IPS DF 4.7 (cell line): ENCODE measurements around the gene KSR2.
A peak's percentile ranks its signal among the peaks of the same experiment; 100 is the strongest.

Source experiments
- DNase-seq: peaks from one replicate; pipeline ENCODE4 v3.0.0-alpha.2; 2013; ENCODE audit warnings: low spot score; ENCODE audit errors: extremely low read depth

KSR2 gene

GRCh38 chr12:117412465-117413188, 556.2 kb downstream of the KSR2 start:
- no peak for DNase-seq

DNA sequence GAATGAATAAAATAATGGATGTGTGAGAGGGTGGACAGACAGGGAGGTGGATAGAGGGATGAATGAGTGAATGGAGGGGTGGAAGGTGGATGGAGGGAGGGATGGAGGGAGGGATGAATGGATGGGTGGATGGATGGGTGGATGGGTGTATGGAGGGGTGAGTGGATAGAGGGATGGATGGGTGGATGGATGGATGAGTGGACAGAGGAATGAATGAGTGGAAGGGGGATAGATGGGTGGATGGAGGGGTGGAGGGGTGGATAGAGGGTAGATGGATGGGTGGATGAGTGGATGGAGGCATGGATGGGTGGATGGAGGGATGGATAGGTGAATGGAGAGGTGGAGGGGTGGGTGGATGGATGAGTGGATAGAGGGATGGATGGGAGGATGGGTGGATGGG, 559.5 kb downstream of the KSR2 start:
- no peak for DNase-seq

- peak; percentile 41 for DNase-seq
Observed at GRCh38 chr12:117408161-117408791, 560.5 kb downstream of the KSR2 start.

- DNase-seq, result no peak
Observed at GRCh38 chr12:117404940-117405339, 563.9 kb downstream of the KSR2 start.

DNA sequence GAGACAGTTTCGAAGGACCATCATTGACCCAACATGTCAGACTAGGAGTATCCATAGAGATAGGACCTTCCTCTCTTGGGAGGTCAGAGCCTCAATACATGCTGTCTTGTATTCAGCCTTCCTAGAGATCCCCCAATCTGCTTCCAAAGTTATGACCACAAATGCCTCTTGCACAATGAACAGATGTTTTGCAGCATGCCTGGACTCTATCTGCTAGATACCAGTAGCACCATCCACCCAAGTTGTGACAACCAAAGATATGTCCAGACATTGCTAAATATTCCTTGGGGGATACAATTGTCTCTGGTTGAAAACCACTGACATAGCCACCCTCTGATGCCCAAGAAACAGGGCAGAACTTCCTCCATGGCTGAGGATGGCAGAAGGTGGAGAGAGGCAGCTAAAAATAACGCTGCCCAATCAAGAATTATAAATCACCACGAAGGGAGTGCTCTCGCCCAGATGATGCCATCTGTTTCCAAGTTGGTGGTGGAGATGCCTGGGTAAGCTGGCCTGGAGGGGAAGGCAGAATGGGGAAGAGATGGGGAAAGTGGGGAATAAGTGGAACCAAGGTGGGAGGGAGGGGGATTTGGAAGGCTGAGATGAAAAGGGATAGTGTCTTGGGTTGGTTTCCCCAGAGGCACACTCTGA, 564.5 kb downstream of the KSR2 start:
- no peak for DNase-seq

GRCh38 chr12:117403586-117404139, 565.1 kb downstream of the KSR2 start:
- no peak for DNase-seq
